Measurements from ENCODE around the gene SHISA5. TPM values are rescaled to one million over a fixed set of nuclear protein-coding genes. Genes with fewer than 3 reads are reported as not detected.

The SHISA5 gene
- total RNA-seq, 1 experiment from 2014 or later, result 104 TPM

GRCh38 chr3:48463703-48464102 lies 40.3 kb downstream of the SHISA5 start:
- H3K27me3 ChIP-seq (ENCODE audit: insufficient read depth, low read length), result no peaks in the 10 kb centered on the region
- H3K9me3 ChIP-seq (ENCODE audit: control insufficient read depth in 1 of 2, insufficient read depth in 1 of 2, low read depth in 1 of 2, low read length in 2 of 2), result no peaks in the 10 kb centered on the region
- no peak overlapping the region for H3K9ac ChIP-seq (ENCODE audit: low read length)
- no peak for ATAC-seq
- no peaks in the 10 kb centered on the region for H3K9me2 ChIP-seq (ENCODE audit: insufficient read depth)
- intact Hi-C loops (cut with micrococcal nuclease), result loop anchor here (2.0 kb wide), 1 partner anchor 171 kb away; the partner anchor contains the start of gene SLC26A6
- RAD21 ChIA-PET (ENCODE audit: low non-redundant PET in 1 of 2, low total read pairs in 2 of 2, uncharacterized antibody in 2 of 2, unreplicated experiment in 2 of 2), result interaction anchor here (1.0 to 1.7 kb wide), 2 partner anchors 85 to 86 kb away, joined by 3 to 6 read pairs; no protein-coding TSS in a partner anchor
- H3K36me3 ChIP-seq (ENCODE audit: control insufficient read depth in 1 of 2, insufficient read depth in 2 of 2, low read length in 2 of 2), result peaks cover 23 to 39% of the 10 kb centered on the region in 2 experiments
- H3K4me2 ChIP-seq (ENCODE audit: low read length), result no peak overlapping the region
- no peak for TF ChIP-seq YY1 (IDR thresholded peaks at IDR 0.05; ENCODE audit: extremely low read depth, insufficient replicate concordance, low read depth, low read length)
- TF ChIP-seq ELF1 (IDR thresholded peaks at IDR 0.05; ENCODE audit: borderline replicate concordance, low read depth), result no peak
- TF ChIP-seq REST (IDR thresholded peaks at IDR 0.05; ENCODE audit: low read depth), result no peak
- TF ChIP-seq SP1 (IDR thresholded peaks at IDR 0.05; ENCODE audit: low read depth), result no peak
- TF ChIP-seq POLR2AphosphoS5 (IDR thresholded peaks at IDR 0.05; ENCODE audit: low read depth, low read length), result no peak
- TF ChIP-seq SIN3A (IDR thresholded peaks at IDR 0.05; ENCODE audit: low read depth), result no peak
- TF ChIP-seq FOSL1 (IDR thresholded peaks at IDR 0.05; ENCODE audit: low read depth), result no peak
- TF ChIP-seq CBX3 (IDR thresholded peaks at IDR 0.05; ENCODE audit: low read depth), result no peak
- TF ChIP-seq CTCF (IDR thresholded peaks at IDR 0.05 in 2 of 3, conservative IDR thresholded peaks at IDR 0.05 in 1 of 3; ENCODE audit: borderline replicate concordance in 1 of 3, insufficient read depth in 1 of 3, low read depth in 2 of 3, low read length in 2 of 3), result no peak
- no peak for TF ChIP-seq ATF3 (IDR thresholded peaks at IDR 0.05)
- no peak for TF ChIP-seq POLR2A (IDR thresholded peaks at IDR 0.05; ENCODE audit: borderline replicate concordance, extremely low read depth, insufficient read depth, insufficient read length)
- TF ChIP-seq RAD21 (IDR thresholded peaks at IDR 0.05; ENCODE audit: low read depth), result no peak
- TF ChIP-seq EZH2phosphoT487 (IDR thresholded peaks at IDR 0.05; ENCODE audit: borderline replicate concordance), result no peak
- no peak for TF ChIP-seq ZNF274 (IDR thresholded peaks at IDR 0.05; ENCODE audit: low read depth, low read length)
- TF ChIP-seq CEBPB (IDR thresholded peaks at IDR 0.05; ENCODE audit: low read depth), result no peak
- TF ChIP-seq ZFX (IDR thresholded peaks at IDR 0.05), result no peak
- no peak for TF ChIP-seq ZBTB33 (IDR thresholded peaks at IDR 0.05; ENCODE audit: extremely low read depth, insufficient replicate concordance, low read length)
- TF ChIP-seq JUND (IDR thresholded peaks at IDR 0.05), result no peak
- H3K79me2 ChIP-seq (ENCODE audit: insufficient read depth, low read length), result peaks cover 20% of the 10 kb centered on the region
- H4K20me1 ChIP-seq (ENCODE audit: insufficient read depth), result no peaks in the 10 kb centered on the region
- H3K4me1 ChIP-seq (ENCODE audit: control insufficient read depth in 1 of 2, insufficient read depth in 2 of 2, low read length in 2 of 2), result peaks cover 16 to 33% of the 10 kb centered on the region in 2 experiments
- no peak overlapping the region for H3K27ac ChIP-seq (ENCODE audit: low read depth, low read length)
- H2AFZ ChIP-seq (ENCODE audit: low read depth, low read length, poor library complexity, severe bottlenecking), result no peak overlapping the region
- no TSS peak for BruUV-seq (replicated peaks)
- H3K4me3 ChIP-seq (replicated peaks in 1 of 2; ENCODE audit: low read depth in 1 of 2, low read length in 2 of 2), result no peak overlapping the region
- POLR2A ChIA-PET, result no interaction called here
- no peak for DNase-seq (ENCODE audit: low read depth, low spot score)
- CTCF ChIA-PET, result interaction anchor here (3.3 kb wide), 1 partner anchor 86 kb away, joined by 19 read pairs; no protein-coding TSS in a partner anchor
